Stimulated activated CD8-positive, alpha-beta memory T cell treated with anti-CD3 and anti-CD28 coated beads, Interleukin-4, amount 100 ng/mL, for 1 hour (primary cell): ENCODE results near the gene MOSMO.
"Not testable (repeated sequence)": the region's sequence is repeated elsewhere in the genome, so short reads cannot be mapped to it uniquely, and the experiment has no call there.

Experiments
- DNase-seq, 2 donors: peaks; one replicate each; pipeline ENCODE4 v3.0.0-alpha.2; 2020; ENCODE audit warnings: low read depth in 2 of 2, low spot score in 1 of 2

Gene MOSMO

DNA sequence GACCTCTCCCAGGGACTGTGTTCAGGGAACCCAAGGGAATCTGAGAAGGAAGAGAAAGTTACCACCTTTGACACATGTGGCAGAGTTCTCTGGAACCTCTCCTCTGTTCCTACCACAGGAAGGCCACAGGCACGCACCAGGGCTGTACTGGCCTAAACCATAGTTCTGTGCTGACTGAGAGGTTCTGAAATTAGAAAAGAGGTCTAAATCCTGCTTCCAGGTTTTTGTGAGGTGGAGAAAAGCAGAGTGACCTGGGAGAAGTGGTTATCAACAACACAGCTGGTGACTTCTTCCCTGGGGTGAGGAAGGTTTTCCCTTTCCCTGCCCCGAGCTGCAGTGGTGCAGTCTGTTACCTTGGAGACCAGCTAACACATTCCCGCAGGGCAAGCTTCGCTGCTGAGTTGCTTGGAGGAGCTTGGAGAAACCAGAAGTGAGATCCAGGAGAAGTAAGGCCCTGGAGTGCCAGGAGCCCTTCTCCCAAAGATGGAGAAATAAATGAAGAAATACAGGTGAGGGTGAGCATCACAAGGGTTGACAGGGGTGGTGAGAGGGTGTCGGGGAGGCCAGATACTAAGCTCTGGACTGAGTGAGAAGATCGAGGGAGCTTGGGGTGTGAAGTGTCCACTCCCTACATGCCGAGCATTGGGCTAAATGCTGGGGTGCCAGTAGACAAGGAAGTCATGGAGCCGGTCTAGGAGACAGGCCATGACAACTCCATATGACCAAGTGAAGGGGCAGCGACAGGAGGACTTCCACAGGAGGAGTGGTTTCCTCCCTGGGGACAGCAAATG is 84.4 kb downstream of the MOSMO start, which contains the start of gene VWA3A:
Gene VWA3A (plus strand): TSS at position 399 of the 791 bp plus-strand sequence. CDS start 97 bp downstream, at position 496.
- no peak for DNase-seq

DNA sequence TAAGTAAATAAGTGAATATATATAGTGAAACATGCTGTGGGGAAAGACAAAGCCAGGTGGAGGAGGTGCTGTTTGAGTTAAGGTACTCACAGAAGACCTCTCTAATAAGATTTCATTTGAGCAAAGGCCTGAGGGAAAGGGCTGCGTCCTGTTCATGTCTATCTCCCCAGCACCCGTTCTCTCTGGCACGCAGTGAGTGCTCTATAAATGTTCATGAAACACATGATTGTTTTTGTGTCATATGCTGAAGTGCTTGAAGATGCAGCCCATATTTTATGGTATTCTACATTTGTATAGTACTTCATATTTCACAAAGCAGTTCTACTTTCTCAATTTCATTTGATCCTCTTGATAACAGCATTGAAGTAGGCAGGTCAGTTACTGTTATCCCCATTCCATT is 85.4 kb downstream of the MOSMO start:
- no peak for DNase-seq

DNA sequence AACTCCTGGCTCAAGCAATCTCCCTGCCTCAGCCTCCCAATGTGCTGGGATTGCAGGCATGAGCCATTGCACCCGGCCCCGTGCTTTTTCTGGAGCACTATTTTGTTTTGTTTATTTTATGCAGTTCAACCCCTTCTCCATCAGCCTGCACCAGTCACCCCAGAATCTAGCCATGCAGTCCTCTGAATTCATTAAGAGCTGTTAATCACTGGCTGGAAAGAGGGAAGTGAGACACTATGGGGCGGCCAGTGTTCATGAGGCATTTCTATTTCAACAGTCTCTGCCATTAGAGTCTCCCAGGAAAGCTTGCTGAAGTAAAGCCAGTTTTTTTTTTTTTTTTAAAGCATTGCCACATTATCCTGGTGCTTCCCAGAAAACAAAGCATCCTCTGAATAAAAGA is 86.1 kb downstream of the MOSMO start:
- no peak for DNase-seq

DNA sequence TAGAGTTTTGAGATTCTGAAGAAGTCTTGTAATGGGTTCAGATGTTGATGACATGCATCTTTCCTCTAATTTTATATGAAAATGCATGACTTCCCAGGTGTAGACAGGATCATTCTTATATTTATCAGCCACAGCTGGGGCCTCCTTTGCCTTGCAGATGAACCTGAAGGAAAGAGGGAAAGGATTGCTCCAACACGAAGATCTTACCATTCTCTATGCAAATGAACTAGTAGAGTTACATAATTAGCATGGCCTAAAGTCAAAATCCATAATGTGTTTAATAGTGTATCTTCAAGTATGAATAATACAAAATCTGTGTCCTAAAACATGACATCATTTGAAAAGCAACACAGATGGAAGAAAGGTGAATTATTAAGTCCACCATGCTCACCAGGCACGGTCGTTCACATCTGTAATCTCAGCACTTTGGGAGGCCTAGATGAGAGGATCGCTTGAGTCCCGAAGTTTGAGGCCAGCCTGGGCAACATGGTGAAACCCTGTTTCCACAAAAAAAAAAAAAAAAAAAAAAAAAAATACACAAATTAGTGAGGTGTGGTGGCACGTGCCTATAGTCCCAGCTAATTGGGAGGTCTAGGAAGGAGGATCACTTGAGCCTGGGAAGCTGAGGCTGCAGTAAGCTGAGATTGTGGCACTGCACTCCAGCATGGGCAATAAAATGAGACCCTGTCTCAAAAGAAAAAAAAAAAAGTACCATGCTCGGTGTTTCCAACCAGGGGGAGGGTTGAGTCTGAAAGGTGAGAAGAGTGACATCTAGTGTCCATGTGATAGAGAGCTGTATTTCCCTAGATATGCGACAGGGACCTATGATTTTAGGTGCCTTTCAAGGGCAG is 90.7 kb downstream of the MOSMO start:
- no peak for DNase-seq

DNA sequence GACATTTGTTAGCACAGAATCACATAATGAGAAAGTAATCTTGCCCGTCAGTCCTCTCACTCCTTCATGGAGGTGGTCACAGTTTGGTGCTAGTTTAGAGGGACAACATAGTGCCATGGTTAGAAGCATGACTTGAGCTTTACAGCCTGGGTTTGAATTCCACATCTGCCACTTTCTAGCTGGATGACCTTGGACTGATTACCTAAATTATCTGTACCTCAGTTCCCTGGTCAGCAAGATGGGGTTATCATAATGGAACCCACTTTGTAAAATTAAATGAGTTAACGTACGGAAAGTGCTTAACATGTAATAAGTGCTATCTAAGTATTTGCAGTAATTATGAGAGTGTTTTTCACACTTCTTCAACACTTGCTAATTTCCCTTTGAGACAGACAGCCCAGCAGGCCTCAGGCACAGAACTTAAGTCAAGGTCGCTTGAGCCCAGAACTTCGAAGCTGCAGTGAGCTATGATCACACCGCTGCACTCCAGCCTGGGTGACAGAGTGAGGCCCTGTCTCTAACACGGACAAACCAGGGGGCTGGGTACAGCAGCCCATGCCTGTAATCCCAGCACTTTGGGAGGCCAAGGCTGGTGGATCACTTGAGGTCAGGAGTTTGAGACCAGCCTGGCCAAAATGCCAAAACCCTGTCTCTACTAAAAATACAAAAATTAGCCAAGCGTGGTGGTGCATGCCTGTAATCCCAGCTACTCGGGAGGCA is 91.5 kb downstream of the MOSMO start:
- DNase-seq, result no peak

DNA sequence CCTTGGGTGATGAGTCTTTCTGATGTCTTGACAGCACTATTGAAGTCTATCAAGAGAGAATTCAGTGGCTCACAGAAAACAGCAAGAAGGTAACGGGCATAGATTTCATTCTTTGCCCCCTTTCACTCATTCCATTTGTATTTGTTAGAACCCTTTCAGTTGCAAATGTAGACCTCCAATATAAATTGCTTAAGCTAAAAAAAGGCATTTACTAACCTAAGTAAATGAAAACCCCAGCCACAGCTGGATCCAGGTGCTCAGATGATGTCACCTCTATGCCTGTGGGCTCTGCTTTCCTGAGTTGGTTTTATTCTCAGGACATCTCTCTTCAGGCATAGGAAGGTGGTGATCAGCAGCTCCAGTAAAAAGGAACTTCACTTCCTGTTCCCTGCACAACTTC is 95.5 kb downstream of the MOSMO start:
- DNase-seq, result no peak

DNA sequence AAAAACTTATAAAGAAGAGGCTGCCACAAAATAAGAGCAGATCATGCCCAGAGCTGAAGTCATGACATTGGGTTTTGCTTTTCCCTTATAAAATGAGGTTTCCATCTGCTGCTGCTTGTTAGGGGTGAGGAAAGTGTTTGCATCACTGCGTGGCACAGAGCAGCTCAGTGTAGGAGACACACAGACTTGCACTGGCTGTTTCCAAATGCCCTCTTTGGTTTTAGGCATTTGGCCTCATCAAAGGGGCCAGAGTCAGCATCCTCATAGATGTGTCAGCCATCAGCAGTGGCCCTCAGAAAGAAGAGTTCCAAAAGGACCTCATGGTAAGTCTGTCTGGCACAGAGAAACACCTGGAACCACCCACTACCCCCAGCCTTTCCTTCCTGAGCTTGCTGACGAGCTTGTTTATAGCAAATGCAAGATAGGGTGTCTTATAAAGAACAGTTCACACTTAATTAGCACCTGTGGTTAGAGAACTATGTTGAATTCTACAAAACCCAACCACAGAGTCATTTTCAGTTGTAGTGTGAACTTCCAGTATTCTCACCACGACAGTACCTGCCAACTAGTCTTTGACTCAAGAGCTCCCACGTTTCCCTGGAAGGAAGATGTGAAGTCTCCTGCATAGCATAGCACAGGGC is 101.5 kb downstream of the MOSMO start:
- DNase-seq, result no peak

DNA sequence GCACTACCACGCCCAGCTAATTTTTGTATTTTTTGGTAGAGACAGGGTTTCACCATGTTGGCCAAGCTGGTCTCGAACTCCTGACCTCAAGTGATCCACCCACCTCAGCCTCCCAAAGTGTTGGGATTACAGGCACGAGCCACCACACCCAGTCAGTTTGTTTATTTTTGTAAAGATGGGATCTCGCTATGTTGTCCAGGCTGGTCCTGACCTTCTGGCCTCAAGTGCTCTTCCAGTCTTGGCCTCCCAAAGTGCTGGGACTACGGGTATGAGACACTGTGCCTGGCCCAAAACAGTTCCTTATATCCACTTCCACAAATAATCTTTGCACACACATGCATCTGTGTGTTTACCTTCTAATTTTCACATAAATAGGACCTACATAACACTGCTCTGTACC is 103.7 kb downstream of the MOSMO start:
- not testable (repeated sequence) for DNase-seq

DNA sequence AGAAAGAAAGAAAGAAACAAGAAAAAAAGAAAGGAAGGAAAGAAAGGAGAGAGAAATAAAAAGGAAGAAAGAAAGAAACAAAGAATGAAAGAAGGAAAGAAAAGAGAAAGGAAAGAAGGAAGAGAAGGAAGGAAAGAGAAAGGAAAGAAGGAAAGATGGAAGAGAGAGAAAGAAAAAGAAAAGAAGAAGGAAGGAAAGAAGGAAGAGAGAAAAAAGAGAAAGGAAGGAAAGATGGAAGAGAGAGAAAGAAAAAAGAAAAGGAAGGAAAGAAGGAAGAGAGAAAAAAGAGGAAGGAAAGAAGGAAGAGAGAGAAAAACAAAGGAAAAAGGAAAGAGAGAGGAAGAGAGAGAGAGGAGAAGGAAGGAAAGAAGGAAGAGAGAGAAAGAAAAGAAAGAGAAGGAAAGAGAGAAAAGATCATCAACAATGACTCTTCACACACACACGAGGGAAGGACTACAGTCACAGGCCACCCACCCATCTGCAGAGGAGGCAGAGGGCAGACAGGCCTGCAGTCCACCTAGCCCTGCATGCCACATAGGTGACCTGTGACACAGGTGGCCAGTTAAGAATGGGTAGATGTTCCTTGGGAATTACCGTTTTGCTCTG is 108.3 kb downstream of the MOSMO start:
- DNase-seq, result no peak

DNA sequence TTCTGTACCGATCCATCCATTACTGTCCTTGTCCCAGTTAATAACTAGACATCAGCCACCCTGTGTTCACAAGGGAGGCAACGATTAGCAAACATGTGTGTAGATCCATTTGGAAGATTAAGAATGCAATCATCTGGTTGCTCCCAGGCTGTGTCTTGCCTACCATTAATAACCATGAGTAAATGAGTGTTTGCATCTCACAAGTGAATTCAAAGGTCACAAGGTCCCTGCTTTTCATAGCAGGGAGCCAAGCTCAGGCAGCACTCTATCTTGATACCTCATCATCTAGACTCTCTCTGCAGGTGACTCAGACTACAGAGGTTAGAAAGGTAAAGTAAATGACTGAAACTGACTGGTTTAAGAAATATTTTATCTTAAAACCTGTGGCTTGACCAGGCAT is 109.7 kb downstream of the MOSMO start:
- no peak for DNase-seq

DNA sequence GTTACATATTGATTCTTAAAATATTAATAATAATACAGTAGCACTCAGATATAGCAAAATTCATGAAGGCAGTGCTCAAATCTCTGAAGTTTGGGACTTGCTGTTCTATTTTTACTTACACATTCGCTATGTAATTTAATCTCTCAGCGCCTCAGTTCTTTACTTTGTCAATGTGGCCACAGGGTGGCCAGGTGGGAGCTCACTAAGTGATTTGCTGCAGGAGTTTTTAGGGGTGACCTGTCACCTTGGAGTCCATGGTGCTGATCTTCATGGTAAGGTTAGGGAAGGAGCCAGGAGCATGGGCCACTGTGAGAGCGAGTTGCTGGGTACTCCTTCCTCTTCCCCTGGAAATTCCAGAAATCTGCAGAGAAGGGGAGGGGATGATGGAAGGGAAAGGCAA is 112.5 kb downstream of the MOSMO start:
- no peak for DNase-seq

DNA sequence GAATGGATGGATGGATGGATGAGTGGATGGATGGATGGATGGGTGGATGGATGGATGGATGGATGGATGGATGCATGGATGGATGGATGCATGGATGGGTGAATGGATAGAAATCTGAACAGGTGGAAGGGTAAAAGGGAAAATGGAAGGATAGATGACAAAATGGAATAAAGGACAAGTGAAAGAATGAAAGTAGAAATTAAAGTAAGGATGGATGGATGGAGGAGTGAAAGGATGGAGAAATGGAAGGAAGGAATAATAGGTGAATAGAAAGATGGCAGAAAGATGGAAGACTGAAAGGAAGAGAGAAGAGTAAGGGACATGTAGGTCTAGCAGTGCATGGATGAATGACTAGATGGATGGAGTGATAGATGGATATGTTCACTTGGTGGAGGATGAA is 114.3 kb downstream of the MOSMO start:
- DNase-seq, result no peak

DNA sequence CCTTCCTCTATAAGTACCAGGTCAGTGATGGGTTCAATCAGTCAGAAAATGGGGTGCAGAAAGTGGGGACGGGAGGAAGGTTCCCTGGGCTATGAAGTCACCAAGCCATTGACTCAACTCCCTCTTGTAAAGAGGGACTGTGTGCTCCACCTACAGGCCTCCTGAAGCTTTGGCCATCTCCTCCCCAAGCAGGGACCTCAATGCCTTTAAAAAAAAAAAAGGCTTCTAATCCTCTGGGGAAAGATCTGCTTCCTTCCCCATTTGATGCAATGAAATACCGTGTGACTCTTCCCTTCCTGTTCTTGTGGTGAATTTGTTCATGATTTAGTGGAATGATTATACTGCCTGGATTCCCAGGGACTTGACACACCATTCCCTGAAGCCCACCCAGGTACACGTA is 115.2 kb downstream of the MOSMO start:
- DNase-seq, result no peak

DNA sequence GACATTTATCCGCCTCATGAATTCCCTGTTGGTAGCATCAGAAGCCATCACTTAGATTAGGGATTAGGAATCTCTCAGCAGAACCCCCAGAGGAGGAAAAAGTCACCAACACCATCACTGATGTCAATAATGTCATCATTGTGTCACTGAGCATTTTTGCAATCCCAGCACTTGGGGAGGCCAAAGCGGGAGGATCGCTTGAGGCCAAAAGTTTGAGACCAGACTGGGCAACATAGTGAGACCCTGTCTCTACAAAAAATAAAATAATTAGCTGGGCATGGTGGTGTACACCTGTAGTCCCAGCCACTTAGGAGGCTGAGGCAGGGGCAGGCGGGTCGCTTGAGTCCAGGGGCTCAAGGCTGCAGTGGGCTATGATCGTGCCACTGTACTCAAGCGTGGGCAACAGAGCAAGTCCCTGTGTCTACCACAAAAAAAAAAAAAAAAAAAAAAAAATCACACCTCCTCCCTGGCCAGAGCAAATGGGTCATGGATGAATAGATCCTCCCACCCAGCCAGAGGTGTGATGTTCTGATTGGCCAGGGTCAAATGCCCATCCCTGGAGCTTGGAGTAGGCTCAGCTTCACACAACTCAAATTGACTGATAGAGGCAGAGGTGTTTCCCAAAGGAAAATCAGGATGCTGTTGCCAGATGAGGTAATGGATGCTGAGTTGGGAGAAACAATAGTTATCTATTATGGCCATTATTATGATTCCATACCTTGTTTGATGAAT is 116.0 kb downstream of the MOSMO start:
- no peak for DNase-seq

DNA sequence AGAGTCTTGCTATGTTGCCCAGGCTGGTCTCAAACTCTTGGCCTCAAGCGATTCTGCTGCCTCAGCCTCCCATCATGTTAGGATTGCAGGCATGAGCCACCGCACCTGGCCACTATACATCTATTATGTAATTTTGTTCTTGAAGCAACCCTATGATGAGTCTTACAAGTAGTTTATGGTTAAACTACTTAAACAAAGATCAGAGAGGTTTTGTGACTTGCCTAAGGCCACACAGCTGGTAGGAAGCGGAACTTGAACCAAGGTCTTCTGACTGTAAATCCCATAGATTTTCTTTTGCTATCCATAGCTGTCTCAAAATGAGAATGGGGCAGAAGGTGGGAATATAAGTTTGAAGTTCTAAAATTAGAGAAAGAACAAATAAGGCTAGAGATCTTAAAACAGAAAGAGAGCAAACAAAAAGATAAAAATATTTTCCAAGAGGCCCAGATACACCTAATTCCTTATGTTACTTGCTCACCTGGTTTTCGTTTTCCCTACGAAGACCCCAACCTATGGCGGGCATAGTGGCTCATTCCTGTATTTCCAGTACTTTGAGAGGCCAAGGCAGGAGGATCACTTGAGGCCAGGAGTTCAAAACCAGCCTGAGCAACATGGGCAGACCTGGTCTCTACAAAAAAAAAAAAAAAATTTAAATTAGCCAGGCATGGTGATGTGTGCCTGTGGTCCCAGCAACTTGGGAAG is 116.8 kb downstream of the MOSMO start:
- DNase-seq, result no peak

DNA sequence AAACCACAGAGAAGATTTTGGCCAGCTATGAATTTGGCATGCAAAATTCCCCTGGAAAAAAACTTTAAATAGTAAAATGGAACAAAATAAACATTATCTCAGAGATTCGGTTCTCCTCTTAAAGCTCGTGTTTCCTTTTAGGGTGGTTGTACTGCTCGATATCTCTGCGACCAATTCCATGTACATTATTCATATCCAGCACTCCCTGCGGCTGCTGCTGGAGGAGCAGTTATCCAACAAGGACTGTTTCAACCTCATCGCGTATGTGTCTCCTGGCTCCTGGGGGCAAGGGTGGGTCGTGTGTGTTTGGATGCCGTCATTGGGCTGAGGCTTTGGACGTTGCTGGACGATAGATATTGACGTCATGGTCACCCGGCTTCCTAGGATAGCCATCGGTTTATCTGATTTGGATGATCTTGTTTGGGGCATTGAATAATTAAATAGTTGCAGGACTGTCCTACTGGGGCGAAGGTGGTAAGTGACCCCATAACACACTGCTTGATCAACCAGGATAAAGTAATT is 118.2 kb downstream of the MOSMO start:
- DNase-seq, result no peak

DNA sequence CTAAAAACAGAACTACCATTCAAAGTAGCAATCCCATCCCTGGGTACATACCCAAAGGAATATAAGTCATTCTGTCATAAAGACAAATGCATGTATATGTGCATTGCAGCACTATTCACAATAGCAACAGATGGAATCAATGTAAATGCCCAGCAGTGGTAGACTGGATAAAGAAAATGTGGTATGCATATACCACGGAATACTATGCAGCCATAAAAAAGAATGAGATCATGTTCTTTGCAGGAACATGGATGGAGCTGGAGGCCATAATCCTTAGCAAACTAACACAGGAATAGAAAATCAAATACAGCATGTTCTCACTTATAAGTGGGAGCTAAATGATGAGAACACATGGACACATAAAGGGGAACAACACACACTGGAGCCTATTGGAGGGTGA is 120.6 kb downstream of the MOSMO start:
- not testable (repeated sequence) for DNase-seq

DNA sequence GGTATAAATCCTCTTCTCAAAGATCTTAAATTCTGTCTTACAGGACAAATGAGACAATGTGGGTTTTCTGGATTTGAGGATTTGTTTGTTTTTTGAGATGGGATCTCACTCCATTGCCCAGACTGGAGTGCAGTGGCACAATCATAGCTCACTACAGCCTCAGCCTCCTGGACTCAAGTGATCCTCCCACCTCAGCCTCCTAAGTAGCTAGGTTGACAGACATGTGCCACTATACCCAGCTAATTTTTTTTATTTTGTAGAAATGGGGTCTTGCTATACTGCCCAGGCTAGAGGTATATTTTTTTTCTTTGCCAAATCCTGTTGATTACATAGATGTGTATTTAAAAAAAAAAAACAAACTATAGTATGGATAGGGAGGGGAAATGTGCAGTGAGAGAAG is 122.6 kb downstream of the MOSMO start:
- no peak for DNase-seq

DNA sequence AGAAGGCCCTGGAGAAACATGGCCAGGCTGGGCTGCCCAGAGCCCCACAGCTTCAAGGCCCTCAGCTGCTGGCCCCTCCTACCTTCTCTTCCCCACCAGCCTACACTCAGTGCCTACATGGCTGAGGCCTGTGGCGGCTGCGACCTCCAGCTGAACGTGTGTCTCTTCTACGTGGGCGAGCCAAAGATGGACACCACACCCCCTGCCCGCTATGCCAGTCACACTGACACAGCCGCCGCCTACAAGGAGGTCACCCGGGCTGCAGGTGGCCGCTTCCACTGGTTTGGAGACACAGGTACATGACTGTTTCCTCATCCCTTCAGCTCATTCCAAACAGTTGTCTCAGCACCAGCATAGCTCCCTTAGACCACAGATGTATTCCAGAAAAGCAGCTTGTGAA is 124.9 kb downstream of the MOSMO start:
- no peak for DNase-seq
